DMS 273 (cell line): Measurements from ENCODE around the gene RELL1.

ENCODE experiments used
- DNase-seq: peaks from one replicate; lab custom pipeline; 2025; ENCODE audit not compliant: unreplicated experiment; lab: John Stamatoyannopoulos, UW

The RELL1 gene

GRCh38 chr4:37686373-37687193, at the start of gene RELL1:
Gene RELL1 (minus strand): TSS chr4:37686376. CDS start chr4:37686287, 89 bp downstream.
- peak; percentile 98 for DNase-seq

DNA sequence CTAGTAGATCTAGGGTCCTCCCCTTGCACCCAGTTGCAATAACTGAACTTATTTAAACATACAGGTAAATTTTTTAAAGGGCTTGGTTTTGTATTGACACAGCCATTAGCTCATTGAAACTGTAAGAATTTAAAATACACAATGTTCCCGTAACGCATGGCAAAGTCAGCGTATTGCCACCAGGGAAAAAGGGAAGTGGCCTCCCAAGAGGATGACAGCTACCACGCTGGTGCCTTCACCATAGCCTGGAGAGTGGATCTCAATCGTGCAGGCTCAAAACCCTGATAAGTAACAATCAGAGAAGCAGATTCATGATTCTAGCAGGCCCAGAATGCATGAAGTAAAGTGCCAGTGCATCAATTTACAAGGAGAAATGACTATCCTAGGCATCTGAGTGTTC, 49.4 kb upstream of the RELL1 start:
- no peak for DNase-seq

GRCh38 chr4:37734989-37735388, 48.8 kb upstream of the RELL1 start:
- no peak for DNase-seq

GRCh38 chr4:37733240-37733867, 47.2 kb upstream of the RELL1 start:
- DNase-seq, result no peak

GRCh38 chr4:37732526-37733186, 46.5 kb upstream of the RELL1 start:
- DNase-seq, result no peak

- no peak for DNase-seq
These were observed 43.5 kb upstream of the RELL1 start for GRCh38 chr4:37729649-37730004.

DNA sequence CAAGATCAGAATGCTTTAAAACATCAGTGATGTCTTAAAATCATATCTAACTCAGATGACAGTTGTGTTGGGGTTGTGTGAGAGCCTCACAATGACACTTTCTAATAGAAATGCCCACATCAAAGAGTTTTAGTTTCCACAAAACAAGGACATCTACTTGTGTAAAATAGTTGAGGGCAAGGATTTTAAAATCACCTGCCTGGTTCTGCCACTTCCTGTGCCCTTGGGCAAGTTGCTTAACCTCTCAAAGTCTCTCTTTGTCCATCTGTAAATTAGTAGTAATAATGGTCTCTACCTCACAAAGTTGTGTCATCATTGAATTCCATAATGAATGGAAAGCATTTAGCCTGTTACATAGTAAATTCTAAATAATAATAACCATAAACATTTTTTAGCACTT, 41.9 kb upstream of the RELL1 start:
- no peak for DNase-seq

GRCh38 chr4:37727635-37728034, 41.5 kb upstream of the RELL1 start:
- no peak for DNase-seq

GRCh38 chr4:37726666-37727065, 40.5 kb upstream of the RELL1 start:
- DNase-seq, result peak; percentile 13

DNA sequence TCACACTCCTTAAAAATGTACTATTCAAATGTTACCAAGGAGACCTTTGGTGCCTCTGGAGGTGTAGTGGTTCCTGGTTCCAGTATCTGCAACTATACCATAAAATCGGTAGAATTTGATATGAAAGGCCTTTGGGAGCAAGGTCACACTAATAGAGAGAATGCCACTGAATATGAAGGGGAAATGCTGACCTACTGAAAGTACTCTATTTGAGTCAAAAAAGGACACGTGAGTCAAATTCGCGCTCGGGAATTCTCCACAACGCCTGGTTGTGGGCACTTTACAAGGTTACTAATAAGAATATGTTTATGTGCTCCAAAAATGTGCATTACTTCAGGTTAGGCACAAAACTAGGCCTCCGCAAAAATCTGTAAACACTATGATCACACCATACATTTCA, 39.5 kb upstream of the RELL1 start:
- DNase-seq, result no peak

- DNase-seq, result no peak
These were observed 36.9 kb upstream of the RELL1 start for GRCh38 chr4:37723067-37723466.

GRCh38 chr4:37721995-37722638, 35.9 kb upstream of the RELL1 start:
- no peak for DNase-seq

- DNase-seq, result no peak
These were observed 32.8 kb upstream of the RELL1 start for GRCh38 chr4:37719021-37719420.

GRCh38 chr4:37717576-37717975, 31.4 kb upstream of the RELL1 start:
- peak; percentile 53 for DNase-seq

DNA sequence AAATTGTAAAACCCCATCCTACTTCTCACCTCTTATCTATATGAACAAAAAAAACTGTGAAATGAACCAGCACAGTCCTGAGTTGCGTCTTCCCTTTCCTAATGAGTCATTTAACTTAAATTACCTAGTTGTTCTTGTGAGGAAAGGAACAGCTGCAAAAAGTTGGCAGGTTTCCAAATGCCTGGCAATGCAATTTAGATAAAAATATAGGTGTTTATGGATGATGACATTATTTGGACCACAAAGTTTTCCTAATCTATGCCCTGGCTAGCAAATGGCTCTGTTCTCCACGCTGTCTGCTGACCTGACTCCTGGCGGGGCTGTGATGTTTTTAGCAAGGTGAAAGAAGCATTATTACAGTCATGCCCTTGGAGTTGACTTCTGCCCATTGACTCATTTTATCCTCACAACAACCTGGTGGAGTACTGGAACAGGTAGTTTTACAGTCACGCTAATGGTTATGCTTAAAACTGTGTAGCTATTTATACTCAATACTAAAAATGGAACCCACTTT, 29.8 kb upstream of the RELL1 start:
- peak; percentile 61 for DNase-seq

GRCh38 chr4:37710491-37710890, 24.3 kb upstream of the RELL1 start:
- no peak for DNase-seq

DNA sequence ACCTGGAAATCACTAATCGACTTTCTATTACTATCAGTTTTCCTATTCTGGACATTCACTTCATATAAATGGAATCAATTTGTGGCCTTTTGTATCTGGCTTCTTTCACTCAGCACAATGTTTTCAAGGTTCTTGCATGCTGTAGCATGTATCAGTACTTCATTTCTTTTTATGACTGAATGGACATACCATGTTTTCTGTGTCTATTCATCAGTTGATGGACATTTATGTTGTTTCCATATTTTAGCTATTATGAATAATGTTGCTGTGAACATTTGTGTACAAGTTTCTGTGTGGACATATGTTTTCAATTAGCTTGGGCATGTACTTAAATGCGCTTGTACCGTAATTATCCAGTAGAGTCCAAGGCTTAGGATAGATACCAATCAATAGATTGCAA, 19.9 kb upstream of the RELL1 start:
- no peak for DNase-seq

- no peak for DNase-seq
These were observed 19.4 kb upstream of the RELL1 start for GRCh38 chr4:37705571-37705970.

DNA sequence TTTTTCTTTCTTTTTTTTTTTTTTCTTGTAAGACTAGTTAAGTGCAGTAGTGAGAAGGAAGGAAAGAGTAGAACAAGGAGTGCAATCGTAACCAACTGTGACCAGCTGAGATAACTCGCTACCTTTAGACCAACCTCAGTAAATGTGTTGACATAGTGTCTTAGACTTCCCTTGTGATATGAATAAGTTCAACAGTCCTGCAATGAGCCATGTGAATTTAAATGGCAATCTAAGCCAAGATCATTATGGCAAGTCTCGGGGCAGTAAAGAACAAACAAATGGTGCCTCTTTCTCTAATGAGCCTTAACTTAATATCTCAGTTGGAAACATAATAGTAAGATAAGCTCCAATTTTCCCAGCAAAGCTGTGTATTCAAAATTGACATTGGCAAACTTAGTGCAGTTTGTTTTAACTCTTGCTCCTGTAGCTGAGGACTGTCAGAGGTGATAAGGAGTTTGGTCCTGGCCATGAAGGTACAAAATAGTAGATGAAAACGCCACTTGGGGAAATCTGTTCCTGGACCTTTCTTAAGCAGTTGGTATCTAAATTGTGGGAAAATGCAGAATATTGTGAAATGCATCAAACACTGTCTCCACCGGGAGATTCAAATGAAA, 13.8 kb upstream of the RELL1 start:
- no peak for DNase-seq

GRCh38 chr4:37697566-37697965, 11.4 kb upstream of the RELL1 start:
- DNase-seq, result no peak
